Skin epidermis (tissue), 12 donors: ENCODE measurements around the gene WNT9A.
A peak's percentile ranks its signal among the peaks of the same experiment; 100 is the strongest.

Experiments
- H3K27ac ChIP-seq, 21 experiments: fragments of 200-600 bp; sonication (generic) in 11 of 21; one replicate each; pipeline ENCODE4 v1.5.0; 2020; ENCODE audit warnings: mild to moderate bottlenecking in 3 of 21, inconsistent platforms in 2 of 21, moderate library complexity in 2 of 21
- H3K4me3 ChIP-seq, 7 experiments: fragments of 200-600 bp; sonication (generic) in 2 of 7; one replicate each; pipeline ENCODE4 v1.5.0; 2020; ENCODE audit warnings: inconsistent platforms in 2 of 7, mild to moderate bottlenecking in 2 of 7, moderate library complexity in 1 of 7

WNT9A gene

GRCh38 chr1:227901906-227902640, 45.7 kb downstream of the WNT9A start:
- Histone ChIP-seq H3K27ac (no peak overlapping the region), H3K4me3 (no peak overlapping the region)

- no peak overlapping the region for H3K4me3 ChIP-seq
- no peak overlapping the region for H3K27ac ChIP-seq
These were observed 46.4 kb downstream of the WNT9A start for GRCh38 chr1:227901239-227901905.

- Histone ChIP-seq H3K4me3 (no peak overlapping the region), H3K27ac (no peak overlapping the region)
These were observed 47.1 kb downstream of the WNT9A start for GRCh38 chr1:227900571-227901051.

GRCh38 chr1:227899820-227900449, 47.8 kb downstream of the WNT9A start:
- H3K27ac ChIP-seq = no peak overlapping the region
- H3K4me3 ChIP-seq = no peak overlapping the region

GRCh38 chr1:227899141-227899819, 48.5 kb downstream of the WNT9A start:
- H3K4me3 ChIP-seq = no peak overlapping the region
- no peak overlapping the region for H3K27ac ChIP-seq

GRCh38 chr1:227898502-227899140, 49.1 kb downstream of the WNT9A start:
- Histone ChIP-seq H3K27ac (no peak overlapping the region), H3K4me3 (no peak overlapping the region)

- no peak overlapping the region for H3K27ac ChIP-seq
These were observed 49.9 kb downstream of the WNT9A start for GRCh38 chr1:227897704-227898438.

GRCh38 chr1:227896710-227897655, 50.7 kb downstream of the WNT9A start:
- H3K4me3 ChIP-seq = no peak overlapping the region
- H3K27ac ChIP-seq = peak overlapping the region in 1 of 21 experiments; percentile 30

More at GRCh38 chr1:227897704-227898438, 49.9 kb downstream of the WNT9A start:
- no peak overlapping the region for H3K4me3 ChIP-seq

- peak overlapping the region in 1 of 21 experiments; percentile 30 for H3K27ac ChIP-seq
- H3K4me3 ChIP-seq = no peak overlapping the region
These were observed 51.7 kb downstream of the WNT9A start for GRCh38 chr1:227895828-227896685.

- Histone ChIP-seq H3K4me3 (no peak overlapping the region), H3K27ac (no peak overlapping the region)
These were observed 52.8 kb downstream of the WNT9A start for GRCh38 chr1:227894831-227895451.

GRCh38 chr1:227893949-227894721, 53.6 kb downstream of the WNT9A start:
- no peak overlapping the region for H3K4me3 ChIP-seq
- no peak overlapping the region for H3K27ac ChIP-seq

- Histone ChIP-seq H3K27ac (no peak overlapping the region), H3K4me3 (no peak overlapping the region)
These were observed 54.3 kb downstream of the WNT9A start for GRCh38 chr1:227893300-227893948.

- Histone ChIP-seq H3K4me3 (no peak overlapping the region), H3K27ac (no peak overlapping the region)
These were observed 55.0 kb downstream of the WNT9A start for GRCh38 chr1:227892489-227893299.

GRCh38 chr1:227891955-227892488, 55.7 kb downstream of the WNT9A start:
- Histone ChIP-seq H3K27ac (no peak overlapping the region), H3K4me3 (no peak overlapping the region)
